ENCODE measurements around the gene IRS2.

Gene IRS2

DNA sequence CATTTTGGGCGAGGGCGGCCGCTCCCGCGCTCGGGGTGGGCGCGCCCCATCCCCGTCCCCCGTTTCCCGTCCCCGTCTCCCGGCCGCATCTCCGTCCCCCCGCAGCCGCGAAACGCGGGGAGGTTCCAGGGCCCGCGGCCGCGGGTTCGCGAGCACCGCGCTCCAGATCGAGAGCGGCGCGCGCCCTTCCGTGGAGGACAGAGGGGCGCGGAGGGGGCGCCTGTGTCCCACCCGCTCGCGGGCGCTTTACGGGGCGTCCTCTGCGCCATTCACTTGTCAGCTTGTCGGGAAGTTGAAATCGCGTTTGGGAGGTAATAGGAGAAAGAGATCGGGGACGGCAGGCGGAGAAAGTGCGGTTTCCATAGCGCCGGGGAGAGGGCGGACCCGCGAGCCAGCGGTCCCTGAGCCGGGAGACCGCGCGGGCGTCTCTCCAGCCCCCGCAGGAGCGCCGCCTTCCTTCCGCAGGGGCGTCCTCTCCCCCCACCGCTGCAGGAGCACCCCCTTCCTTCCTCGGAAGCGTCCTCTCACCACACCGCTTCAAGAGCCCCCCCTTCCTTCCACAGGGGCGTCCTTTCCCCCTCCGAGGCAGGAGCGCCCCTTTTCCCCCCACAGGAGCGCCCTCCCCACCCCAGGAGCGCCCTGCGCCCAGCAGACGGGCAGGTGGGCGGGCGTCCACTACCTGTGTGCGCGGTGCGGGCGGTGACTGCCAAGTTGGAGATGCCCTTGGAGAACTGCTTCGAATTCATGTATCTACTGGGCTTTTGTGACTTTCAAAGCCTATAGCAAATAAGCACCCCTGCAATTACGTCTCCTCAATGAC is 962 bp upstream of the IRS2 start:
- TF ChIP-seq, protein P1, sequence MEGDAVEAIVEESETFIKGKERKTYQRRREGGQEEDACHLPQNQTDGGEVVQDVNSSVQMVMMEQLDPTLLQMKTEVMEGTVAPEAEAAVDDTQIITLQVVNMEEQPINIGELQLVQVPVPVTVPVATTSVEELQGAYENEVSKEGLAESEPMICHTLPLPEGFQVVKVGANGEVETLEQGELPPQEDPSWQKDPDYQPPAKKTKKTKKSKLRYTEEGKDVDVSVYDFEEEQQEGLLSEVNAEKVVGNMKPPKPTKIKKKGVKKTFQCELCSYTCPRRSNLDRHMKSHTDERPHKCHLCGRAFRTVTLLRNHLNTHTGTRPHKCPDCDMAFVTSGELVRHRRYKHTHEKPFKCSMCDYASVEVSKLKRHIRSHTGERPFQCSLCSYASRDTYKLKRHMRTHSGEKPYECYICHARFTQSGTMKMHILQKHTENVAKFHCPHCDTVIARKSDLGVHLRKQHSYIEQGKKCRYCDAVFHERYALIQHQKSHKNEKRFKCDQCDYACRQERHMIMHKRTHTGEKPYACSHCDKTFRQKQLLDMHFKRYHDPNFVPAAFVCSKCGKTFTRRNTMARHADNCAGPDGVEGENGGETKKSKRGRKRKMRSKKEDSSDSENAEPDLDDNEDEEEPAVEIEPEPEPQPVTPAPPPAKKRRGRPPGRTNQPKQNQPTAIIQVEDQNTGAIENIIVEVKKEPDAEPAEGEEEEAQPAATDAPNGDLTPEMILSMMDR (conservative IDR thresholded peaks at IDR 0.05; ENCODE audit: low read depth, low read length), result no peak
- no peaks in the 10 kb centered on the region for H4K20me1 ChIP-seq (ENCODE audit: insufficient read depth)
- H3K36me3 ChIP-seq (ENCODE audit: insufficient read depth), result no peaks in the 10 kb centered on the region
- H3K9ac ChIP-seq, result peak overlapping the region; percentile 81
- no peak overlapping the region for H3K4me3 ChIP-seq (IDR thresholded peaks at IDR 0.05; ENCODE audit: insufficient read depth, low read depth, low read length)
- peak overlapping the region; percentile 70 for H3K27ac ChIP-seq
- no peaks in the 10 kb centered on the region for H3K27me3 ChIP-seq (ENCODE audit: insufficient read depth, low read depth)
- peak overlapping the region; percentile 45 for H3K4me2 ChIP-seq
- no peaks in the 10 kb centered on the region for H3K79me2 ChIP-seq (ENCODE audit: insufficient read depth, low read depth)
- peak overlapping the region; percentile 54 for H2AFZ ChIP-seq (ENCODE audit: low read depth)
- H3K4me1 ChIP-seq (ENCODE audit: low read depth, poor library complexity, severe bottlenecking), result peaks cover 18% of the 10 kb centered on the region

DNA sequence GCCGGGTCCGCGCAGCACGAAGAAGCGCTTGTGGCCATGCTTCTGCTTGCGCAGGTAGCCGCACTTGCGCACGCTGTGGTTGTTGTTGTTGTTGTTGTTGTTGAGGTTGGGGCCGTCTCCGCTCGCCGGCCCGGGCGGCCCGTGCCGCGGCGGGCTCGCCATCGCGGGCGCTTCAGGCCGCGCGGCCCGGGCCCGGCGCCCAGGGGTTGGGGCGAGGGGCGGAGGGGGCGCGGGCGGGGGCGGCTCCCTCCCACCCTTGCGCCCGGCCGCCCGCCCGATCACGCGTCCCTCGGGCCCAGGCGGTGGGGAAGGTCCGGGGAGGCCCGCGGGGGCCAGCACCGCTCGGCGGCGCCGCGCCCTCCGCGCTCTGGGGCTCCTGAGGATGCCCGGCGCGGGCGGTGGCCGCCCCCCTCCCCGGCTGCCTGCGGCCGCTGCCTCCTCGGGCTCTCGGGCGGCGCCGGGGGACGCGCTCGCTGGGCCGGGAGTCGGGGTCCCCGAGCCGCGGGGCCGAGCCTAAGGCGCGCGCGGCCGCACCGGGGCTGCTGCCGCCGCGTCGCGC is 412 bp downstream of the IRS2 start:
- H3K27ac ChIP-seq, result peak overlapping the region; percentile 38; the same call in 1 of the 2 replicates
- no peak overlapping the region for H3K4me3 ChIP-seq (IDR thresholded peaks at IDR 0.05; ENCODE audit: insufficient read depth, low read depth, low read length)
- peak overlapping the region; percentile 14; the same call in 1 of the 2 replicates for H2AFZ ChIP-seq (ENCODE audit: low read depth)
- no peaks in the 10 kb centered on the region for H4K20me1 ChIP-seq (ENCODE audit: insufficient read depth)
- H3K4me1 ChIP-seq (ENCODE audit: low read depth, poor library complexity, severe bottlenecking), result peaks cover 9% of the 10 kb centered on the region
- H3K4me2 ChIP-seq, result no peak overlapping the region
- H3K9ac ChIP-seq, result no peak overlapping the region; the same call in 1 of the 2 replicates
- no peaks in the 10 kb centered on the region for H3K36me3 ChIP-seq (ENCODE audit: insufficient read depth)
- no peaks in the 10 kb centered on the region for H3K27me3 ChIP-seq (ENCODE audit: insufficient read depth, low read depth)
- no peaks in the 10 kb centered on the region for H3K79me2 ChIP-seq (ENCODE audit: insufficient read depth, low read depth)
- TF ChIP-seq, protein P1 (conservative IDR thresholded peaks at IDR 0.05; ENCODE audit: low read depth, low read length), result no peak

DNA sequence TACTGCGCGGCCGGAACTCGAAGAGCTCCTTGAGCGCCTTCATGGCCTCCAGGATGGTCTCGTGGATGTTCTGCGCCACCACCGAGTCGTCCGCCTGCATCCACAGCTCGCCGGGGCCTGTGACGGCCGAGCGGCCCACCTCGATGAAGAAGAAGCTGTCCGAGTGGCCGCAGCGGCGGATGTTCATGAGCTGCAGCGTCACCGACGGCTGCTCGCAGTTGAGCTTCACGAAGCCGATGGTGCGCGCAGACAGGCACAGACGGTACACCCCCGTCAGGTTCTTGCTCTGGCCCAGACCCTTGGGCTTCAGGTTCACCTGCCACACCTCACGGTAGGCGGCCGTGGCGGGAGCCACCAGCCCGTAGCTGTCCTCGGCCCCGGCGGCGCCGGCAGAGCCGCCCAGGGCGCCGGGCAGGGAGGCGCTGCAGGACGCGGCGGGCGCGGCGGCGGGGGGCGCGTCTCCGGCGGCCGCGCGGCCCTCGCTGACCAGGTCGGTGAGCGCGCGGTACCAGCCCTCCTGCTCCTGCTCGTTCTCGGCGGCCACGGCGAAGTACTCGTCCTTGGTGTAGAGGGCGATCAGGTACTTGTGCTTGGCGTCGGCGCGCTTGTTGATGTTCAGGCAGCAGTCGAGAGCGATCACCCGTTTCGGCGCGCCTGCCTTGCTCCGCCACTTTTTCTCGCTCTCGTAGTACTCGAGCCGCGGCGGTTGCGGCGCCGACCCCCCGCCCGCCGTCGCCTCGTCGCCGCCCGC is 1.1 kb downstream of the IRS2 start:
- peaks cover 9% of the 10 kb centered on the region for H3K4me1 ChIP-seq (ENCODE audit: low read depth, poor library complexity, severe bottlenecking)
- H3K36me3 ChIP-seq (ENCODE audit: insufficient read depth), result no peaks in the 10 kb centered on the region
- no peak overlapping the region for H3K4me3 ChIP-seq (IDR thresholded peaks at IDR 0.05; ENCODE audit: insufficient read depth, low read depth, low read length)
- no peak overlapping the region for H3K4me2 ChIP-seq
- TF ChIP-seq, protein P1 (conservative IDR thresholded peaks at IDR 0.05; ENCODE audit: low read depth, low read length), result no peak
- no peak overlapping the region; the same call in 1 of the 2 replicates for H3K9ac ChIP-seq
- H2AFZ ChIP-seq (ENCODE audit: low read depth), result peak overlapping the region; percentile 14; the same call in 1 of the 2 replicates
- no peaks in the 10 kb centered on the region for H4K20me1 ChIP-seq (ENCODE audit: insufficient read depth)
- no peaks in the 10 kb centered on the region for H3K79me2 ChIP-seq (ENCODE audit: insufficient read depth, low read depth)
- H3K27ac ChIP-seq, result peak overlapping the region; percentile 38; the same call in 1 of the 2 replicates
- H3K27me3 ChIP-seq (ENCODE audit: insufficient read depth, low read depth), result no peaks in the 10 kb centered on the region

DNA sequence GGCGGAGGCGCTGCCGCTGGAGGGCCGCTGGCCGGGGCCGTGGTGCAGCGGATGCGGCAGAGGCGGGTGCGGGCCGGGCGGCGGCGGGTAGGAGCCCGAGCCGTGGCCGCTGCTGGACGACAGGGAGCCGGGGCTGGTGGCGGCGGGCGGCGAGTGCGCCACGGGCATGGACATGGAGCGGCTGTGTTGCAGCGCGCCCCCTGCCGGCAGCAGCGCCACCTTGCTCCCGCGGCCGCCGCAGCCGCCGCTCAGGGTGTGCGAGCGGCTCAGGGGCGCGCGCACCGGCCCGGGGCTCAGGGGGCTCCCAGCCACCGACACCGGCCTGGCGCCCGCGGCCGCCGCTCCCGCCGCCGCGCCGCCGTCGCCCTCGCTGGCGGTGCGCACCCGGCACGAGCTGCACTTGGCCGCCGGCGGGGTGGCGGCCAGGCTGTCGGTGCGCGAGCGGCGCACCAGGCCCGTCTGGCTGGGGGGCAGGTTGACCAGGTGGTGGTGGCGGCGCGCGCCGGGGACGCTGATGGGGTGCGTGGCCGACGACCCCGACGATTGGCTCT is 1.7 kb downstream of the IRS2 start:
- peaks cover 12% of the 10 kb centered on the region for H3K4me1 ChIP-seq (ENCODE audit: low read depth, poor library complexity, severe bottlenecking)
- no peak overlapping the region for H2AFZ ChIP-seq (ENCODE audit: low read depth)
- no peak overlapping the region for H3K4me2 ChIP-seq
- no peaks in the 10 kb centered on the region for H3K36me3 ChIP-seq (ENCODE audit: insufficient read depth)
- no peak overlapping the region for H3K9ac ChIP-seq
- H3K27ac ChIP-seq, result no peak overlapping the region
- TF ChIP-seq, protein P1 (conservative IDR thresholded peaks at IDR 0.05; ENCODE audit: low read depth, low read length), result no peak
- H4K20me1 ChIP-seq (ENCODE audit: insufficient read depth), result no peaks in the 10 kb centered on the region
- no peaks in the 10 kb centered on the region for H3K79me2 ChIP-seq (ENCODE audit: insufficient read depth, low read depth)
- H3K4me3 ChIP-seq (IDR thresholded peaks at IDR 0.05; ENCODE audit: insufficient read depth, low read depth, low read length), result no peak overlapping the region
- no peaks in the 10 kb centered on the region for H3K27me3 ChIP-seq (ENCODE audit: insufficient read depth, low read depth)

Measured in KMS-11 (cell line).